WTC11 (cell line): ENCODE measurements around the gene BRD1. TPM values are rescaled to one million over a fixed set of nuclear protein-coding genes. Genes with fewer than 3 reads are reported as not detected.
"Not testable (repeated sequence)": the region's sequence is repeated elsewhere in the genome, so short reads cannot be mapped to it uniquely, and the experiment has no call there.

Source experiments
- ATAC-seq: fragments of 200-7000 bp; cut with Tn5 transposase; 2 replicates; pipeline ENCODE4 v1.10.0; 2021; ENCODE audit warnings: mild to moderate bottlenecking, moderate library complexity
- CTCF ChIA-PET: fragments of 300-600 bp; sonication (Branson Sonifier 250); formaldehyde crosslinking; loops from one replicate; lab custom pipeline; 2021; ENCODE audit warnings: antibody characterized with exemption; lab: Charles Lee
- POLR2A ChIA-PET: fragments of 350-600 bp; sonication (Branson Sonifier 250); formaldehyde crosslinking; loops from one replicate; lab custom pipeline; 2021; ENCODE audit warnings: antibody characterized with exemption; lab: Charles Lee
- DNase-seq: peaks from one replicate; pipeline ENCODE4 v3.0.0; 2021; ENCODE audit warnings: low spot score
- H3K27ac Mint-ChIP-seq: 2 replicates; pipeline ENCODE4 v1.8.0; 2021; ENCODE audit warnings: mixed read lengths
- H3K27me3 Mint-ChIP-seq: 2 replicates; pipeline ENCODE4 v1.8.0; 2021; ENCODE audit warnings: low read depth, mild to moderate bottlenecking, moderate library complexity, mixed read lengths
- H3K36me3 Mint-ChIP-seq: 2 replicates; pipeline ENCODE4 v1.8.0; 2021; ENCODE audit warnings: mixed read lengths
- H3K4me1 Mint-ChIP-seq: 2 replicates; pipeline ENCODE4 v1.8.0; 2022; ENCODE audit warnings: mixed read lengths
- H3K4me3 Mint-ChIP-seq: 2 replicates; pipeline ENCODE4 v1.8.0; 2021; ENCODE audit warnings: mild to moderate bottlenecking, moderate library complexity, mixed read lengths
- H3K9me3 Mint-ChIP-seq: 2 replicates; pipeline ENCODE4 v1.8.0; 2021; ENCODE audit warnings: mixed read lengths
- AFF4 ChIP-seq: sonication (generic); formaldehyde crosslinking; IDR thresholded peaks from 2 replicates; pipeline ENCODE4 v1.8.1; 2023; ENCODE audit warnings: mild to moderate bottlenecking, missing genetic modification reagents, borderline replicate concordance
- AR ChIP-seq: fragments of 250-450 bp; sonication (Bioruptor Pico); IDR thresholded peaks from 2 replicates; pipeline ENCODE4 v1.9.0; 2021; ENCODE audit warnings: mild to moderate bottlenecking
- ATF6 ChIP-seq: sonication (generic); formaldehyde crosslinking; IDR thresholded peaks from 2 replicates; pipeline ENCODE4 v1.8.1; 2023; ENCODE audit warnings: mild to moderate bottlenecking, missing genetic modification reagents
- CTCF ChIP-seq: fragments of 200-600 bp; IDR thresholded peaks from 2 replicates; pipeline ENCODE4 v1.8.0; 2022; ENCODE audit warnings: antibody characterized with exemption
- EMX1 ChIP-seq: fragments of 250-450 bp; sonication (Bioruptor Pico); IDR thresholded peaks from 2 replicates; pipeline ENCODE4 v1.8.0; 2021; ENCODE audit warnings: mild to moderate bottlenecking
- JAZF1 ChIP-seq: fragments of 250-450 bp; sonication (Bioruptor Pico); IDR thresholded peaks from 2 replicates; pipeline ENCODE4 v1.9.0; 2021; ENCODE audit warnings: moderate library complexity, mild to moderate bottlenecking, inconsistent platforms
- NR1H2 ChIP-seq: sonication (generic); formaldehyde crosslinking; IDR thresholded peaks from 2 replicates; pipeline ENCODE4 v1.9.0; 2021; ENCODE audit warnings: mild to moderate bottlenecking, moderate library complexity, missing genetic modification reagents
- RORB ChIP-seq: fragments of 250-450 bp; sonication (Bioruptor Pico); IDR thresholded peaks from 2 replicates; pipeline ENCODE4 v1.9.0; 2021; ENCODE audit warnings: mild to moderate bottlenecking
- TP53 ChIP-seq: sonication (generic); formaldehyde crosslinking; IDR thresholded peaks from 2 replicates; pipeline ENCODE4 v1.8.1; 2023; ENCODE audit warnings: mild to moderate bottlenecking, missing genetic modification reagents
- ZBTB43 ChIP-seq: sonication (generic); formaldehyde crosslinking; IDR thresholded peaks from 2 replicates; pipeline ENCODE4 v1.8.1; 2023; ENCODE audit warnings: mild to moderate bottlenecking, missing genetic modification reagents
- total RNA-seq: library from RNA; stranded (reverse); gene quantifications from 3 replicates; pipeline ENCODE4 v1.2.3, GENCODE V29; 2021

The BRD1 gene
- total RNA-seq, 1 experiment from 2014 or later: 36.6 TPM

GRCh38 chr22:49852898-49853894 lies 25.5 kb upstream of the BRD1 start, which contains the start of gene ZBED4 (continued):
- TF ChIP-seq AFF4 (no peak), EMX1 (CRISPR knock-in tag) (no peak), ZBTB43 (no peak), RORB (no peak)

- CTCF ChIA-PET: interaction anchor here (0.6 kb wide), 1 partner anchor 47 kb away, joined by 3 read pairs; no protein-coding TSS in a partner anchor
Measured at GRCh38 chr22:49852568-49852897, 24.9 kb upstream of the BRD1 start.

GRCh38 chr22:49850959-49851802 lies 23.5 kb upstream of the BRD1 start:
- ChIA-PET POLR2A (no interaction called here), CTCF (no interaction called here)
- H3K36me3 Mint-ChIP-seq: no peaks in the 10 kb centered on the region
- H3K4me1 Mint-ChIP-seq: peaks cover 17% of the 10 kb centered on the region
- ATAC-seq: no peak
- no peak for DNase-seq
- H3K27ac Mint-ChIP-seq: no peak overlapping the region
- H3K27me3 Mint-ChIP-seq: peaks cover 64% of the 10 kb centered on the region
- TF ChIP-seq JAZF1 (CRISPR knock-in tag) (no peak), AFF4 (no peak), NR1H2 (no peak), TP53 (CRISPR knock-in tag) (no peak), ATF6 (CRISPR knock-in tag) (no peak), CTCF (no peak), AR (CRISPR knock-in tag) (no peak)
- H3K4me3 Mint-ChIP-seq: peak overlapping the region; percentile 65; the same call in 1 of the 2 replicates
- H3K9me3 Mint-ChIP-seq: no peaks in the 10 kb centered on the region

More at GRCh38 chr22:49852568-49852897, 24.9 kb upstream of the BRD1 start:
- Mint-ChIP-seq H3K4me1 (peaks cover 21% of the 10 kb centered on the region), H3K4me3 (peak overlapping the region; percentile 63), H3K27me3 (peaks cover 51% of the 10 kb centered on the region)
- H3K27ac Mint-ChIP-seq, H3K36me3 Mint-ChIP-seq, H3K9me3 Mint-ChIP-seq, ATAC-seq, DNase-seq, POLR2A ChIA-PET: not testable (repeated sequence)
